Measurements from ENCODE around the gene ZCWPW2. TPM values are rescaled to one million over a fixed set of nuclear protein-coding genes. Genes with fewer than 3 reads are reported as not detected.

ZCWPW2 gene
- 0.80 and 0.81 TPM in 2 replicates for total RNA-seq (2021)
- Bru-seq, nascent RNA = percentile 35 among the genes with signal in this experiment
- BruChase-seq, experiment 1, labeled RNA remaining after a 2-hour chase = percentile 43 among the genes with signal in this experiment
- percentile 43 among the genes with signal in this experiment for BruChase-seq, experiment 2, labeled RNA remaining after a 6-hour chase
- long read RNA-seq, partial matches to known transcripts = 0 of 4 reads
- long read RNA-seq, other reads (novel, unspliced or antisense) = 4 of 4 reads

GRCh38 chr3:28348629-28349468, at the start of gene ZCWPW2, which contains the start of gene AZI2:
Gene ZCWPW2 (plus strand): TSS chr3:28348721. CDS start chr3:28413069, 64,348 bp downstream.
Gene AZI2 (minus strand): TSS chr3:28348824. CDS start chr3:28340617, 8,207 bp downstream.
- DNase-seq = peak; percentile 74 to 92
- Histone ChIP-seq H3K9me2 (ENCODE audit: insufficient read depth) (no peaks in the 10 kb centered on the region), H3K9me3 (ENCODE audit: insufficient read depth, low read depth) (peaks cover 7% of the 10 kb centered on the region; the same call in 1 of the 2 replicates), H3K36me3 (ENCODE audit: low read depth) (no peaks in the 10 kb centered on the region), H4K20me1 (ENCODE audit: insufficient read depth) (no peaks in the 10 kb centered on the region), H3K27ac (peak within 1 kb of the TSS; percentile 96), H2AFZ (peak within 1 kb of the TSS; percentile 96), H3K79me2 (ENCODE audit: low read depth) (peaks cover 52% of the 10 kb centered on the region), H3K4me2 (peak within 1 kb of the TSS; percentile 84), H3K4me3 (peak within 1 kb of the TSS; percentile 87), H3K27me3 (ENCODE audit: insufficient read depth, low read depth) (no peaks in the 10 kb centered on the region), H3K4me1 (replicated peaks; ENCODE audit: insufficient read depth) (peaks cover 34% of the 10 kb centered on the region), H3F3A (ENCODE audit: insufficient read depth, low read depth) (peaks cover 10% of the 10 kb centered on the region)
- POLR2A ChIA-PET (ENCODE audit: unreplicated experiment) = interaction anchor here (0.6 kb wide), 2 partner anchors 53 to 1849 kb away, joined by 3 to 6 read pairs; no protein-coding TSS in a partner anchor
- intact Hi-C loops (cut with micrococcal nuclease; ENCODE audit: unreplicated experiment) = loop anchor here (1.0 kb wide), 1 partner anchor 108 kb away; the partner anchor contains the start of gene CMC1
- CTCF ChIA-PET = interaction anchor here (0.8 to 1.0 kb wide), 2 partner anchors 319 to 637 kb away, joined by 3 read pairs; no protein-coding TSS in a partner anchor
- no TSS peak for BruUV-seq (replicated peaks)
- TF ChIP-seq EZH2 (IDR thresholded peaks at IDR 0.05; ENCODE audit: low read depth) = no peak
- 0 out of 2 replicates have a peak, but pooled peaks have one; percentile 20 for TF ChIP-seq CTCF (conservative IDR thresholded peaks at IDR 0.05)

- Histone ChIP-seq H3K79me2 (ENCODE audit: low read depth) (no peaks in the 10 kb centered on the region), H3K4me2 (no peak overlapping the region), H3K9me2 (ENCODE audit: insufficient read depth) (no peaks in the 10 kb centered on the region), H3K27ac (no peak overlapping the region), H3K9me3 (ENCODE audit: insufficient read depth, low read depth) (no peaks in the 10 kb centered on the region), H3F3A (ENCODE audit: insufficient read depth, low read depth) (no peaks in the 10 kb centered on the region), H2AFZ (no peak overlapping the region), H3K36me3 (ENCODE audit: low read depth) (no peaks in the 10 kb centered on the region), H3K4me3 (no peak overlapping the region), H3K27me3 (ENCODE audit: insufficient read depth, low read depth) (no peaks in the 10 kb centered on the region), H3K4me1 (replicated peaks; ENCODE audit: insufficient read depth) (no peaks in the 10 kb centered on the region), H4K20me1 (ENCODE audit: insufficient read depth) (no peaks in the 10 kb centered on the region; the same call in 1 of the 2 replicates)
- DNase-seq = no peak
- BruUV-seq (replicated peaks) = no TSS peak
- intact Hi-C loops (cut with micrococcal nuclease; ENCODE audit: unreplicated experiment) = no loop called here
- no peak for TF ChIP-seq EZH2 (IDR thresholded peaks at IDR 0.05; ENCODE audit: low read depth)
- TF ChIP-seq CTCF (conservative IDR thresholded peaks at IDR 0.05) = no peak
- ChIA-PET POLR2A (ENCODE audit: unreplicated experiment) (no interaction called here), CTCF (no interaction called here)
Observed at GRCh38 chr3:28299705-28300104, 48.8 kb upstream of the ZCWPW2 start.

- Histone ChIP-seq H4K20me1 (ENCODE audit: insufficient read depth) (no peaks in the 10 kb centered on the region; the same call in 1 of the 2 replicates), H3K4me3 (no peak overlapping the region), H3K9me2 (ENCODE audit: insufficient read depth) (no peaks in the 10 kb centered on the region), H3K4me1 (replicated peaks; ENCODE audit: insufficient read depth) (no peaks in the 10 kb centered on the region), H3K27ac (no peak overlapping the region), H3K4me2 (no peak overlapping the region), H3K9me3 (ENCODE audit: insufficient read depth, low read depth) (no peaks in the 10 kb centered on the region), H3F3A (ENCODE audit: insufficient read depth, low read depth) (no peaks in the 10 kb centered on the region), H2AFZ (no peak overlapping the region), H3K27me3 (ENCODE audit: insufficient read depth, low read depth) (no peaks in the 10 kb centered on the region), H3K79me2 (ENCODE audit: low read depth) (no peaks in the 10 kb centered on the region), H3K36me3 (ENCODE audit: low read depth) (no peaks in the 10 kb centered on the region)
- intact Hi-C loops (cut with micrococcal nuclease; ENCODE audit: unreplicated experiment) = no loop called here
- no TSS peak for BruUV-seq (replicated peaks)
- CTCF ChIA-PET = no interaction called here
- POLR2A ChIA-PET (ENCODE audit: unreplicated experiment) = no interaction called here
- TF ChIP-seq CTCF (conservative IDR thresholded peaks at IDR 0.05) = no peak
- TF ChIP-seq EZH2 (IDR thresholded peaks at IDR 0.05; ENCODE audit: low read depth) = no peak
- DNase-seq = no peak
Observed at GRCh38 chr3:28300345-28300962, 48.1 kb upstream of the ZCWPW2 start.

Measured in PC-9 (cell line).